SU-DHL-6 (cell line): ENCODE measurements around the gene TOM1L2.

ENCODE experiments used
- CTCF ChIP-seq: fragments of 200-600 bp; sonication (generic); IDR thresholded peaks from one replicate; pipeline ENCODE4 v1.5.1; 2017; ENCODE audit warnings: antibody characterized with exemption, mild to moderate bottlenecking, low read length, moderate library complexity; ENCODE audit not compliant: insufficient read depth, poor library complexity, severe bottlenecking
- EZH2phosphoT487 ChIP-seq: fragments of 200-600 bp; sonication (generic), shearing (Covaris generic); conservative IDR thresholded peaks from 2 replicates; pipeline ENCODE4 v1.6.1; 2018; ENCODE audit warnings: mild to moderate bottlenecking, antibody characterized with exemption, low read length, moderate library complexity, mixed read lengths

GRCh38 chr17:17841601-17842025 is 130.6 kb downstream of the TOM1L2 start:
- TF ChIP-seq CTCF = no peak
- no peak for TF ChIP-seq EZH2phosphoT487
